ENCODE results near the gene ADGRD1.

The ADGRD1 gene

DNA sequence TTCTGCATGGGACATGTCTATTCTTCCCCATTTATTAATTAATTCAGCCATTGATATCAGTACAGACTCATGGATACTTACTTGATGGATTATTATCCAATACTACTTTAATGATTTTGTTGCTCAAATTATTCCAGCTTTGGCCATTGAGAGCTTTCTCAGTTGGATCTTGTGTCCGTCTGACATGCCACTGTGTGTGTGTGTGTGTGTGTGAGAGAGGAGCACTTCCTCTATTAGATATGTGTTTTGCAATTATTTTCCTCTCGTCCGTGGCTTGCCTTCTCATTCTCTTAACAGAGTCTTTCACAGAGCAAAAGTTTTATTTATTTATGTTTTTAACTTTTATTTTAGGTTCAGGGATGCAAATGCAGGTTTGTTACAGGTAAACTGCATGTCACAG is 194.2 kb downstream of the ADGRD1 start:
- TF ChIP-seq POLR2AphosphoS5 (IDR thresholded peaks at IDR 0.05; ENCODE audit: low read depth, low read length) (no peak), SIN3A (IDR thresholded peaks at IDR 0.05; ENCODE audit: borderline replicate concordance, insufficient read depth, low read length) (no peak), TAF1 (IDR thresholded peaks at IDR 0.05; ENCODE audit: borderline replicate concordance, insufficient read depth, low read length) (no peak)

DNA sequence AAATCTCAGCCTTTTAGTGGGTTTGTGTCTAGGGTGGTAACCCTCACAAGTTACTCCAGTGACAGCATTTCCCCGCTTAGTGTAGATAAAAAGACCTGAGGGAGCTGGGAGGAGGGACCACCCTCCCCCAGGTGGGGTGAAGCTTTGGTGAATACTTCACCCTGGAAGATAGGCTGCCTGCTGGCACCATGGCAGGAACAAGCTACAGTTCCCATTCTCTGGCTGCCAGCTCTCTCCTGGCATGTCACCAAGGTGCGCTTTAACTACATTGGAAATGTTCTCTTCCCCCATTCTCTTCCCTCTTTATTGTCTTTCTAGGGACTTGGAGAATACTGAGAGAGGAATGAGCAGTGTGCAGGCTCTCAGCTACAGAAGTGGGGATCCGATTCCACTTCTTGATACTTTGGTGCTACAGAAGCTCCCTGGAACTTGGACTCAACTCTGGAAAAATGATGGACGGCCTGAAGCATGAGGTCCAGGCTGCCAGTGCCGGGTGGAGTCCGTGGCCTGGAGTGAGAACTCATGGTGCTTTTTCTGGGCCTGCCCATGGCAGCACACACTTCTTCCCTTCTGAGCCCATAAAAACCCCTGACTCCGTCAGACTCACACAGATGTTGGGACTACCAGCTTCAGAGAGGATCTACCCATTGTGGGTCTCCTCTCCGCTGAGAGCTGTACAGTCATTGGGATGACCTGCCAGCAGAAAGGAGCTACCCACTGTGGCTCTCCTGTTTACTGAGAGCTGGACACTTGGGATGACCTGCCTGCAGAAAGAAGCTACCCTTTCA is 198.0 kb downstream of the ADGRD1 start:
- no peak for TF ChIP-seq FOXP2 (optimal IDR thresholded peaks at IDR 0.05; ENCODE audit: borderline replicate concordance, extremely low read depth, extremely low read length, insufficient read depth)
- TF ChIP-seq TAF1 (IDR thresholded peaks at IDR 0.05; ENCODE audit: borderline replicate concordance, insufficient read depth, low read length): no peak
- no peak for TF ChIP-seq SIN3A (IDR thresholded peaks at IDR 0.05; ENCODE audit: borderline replicate concordance, insufficient read depth, low read length)
- TF ChIP-seq, protein P1, sequence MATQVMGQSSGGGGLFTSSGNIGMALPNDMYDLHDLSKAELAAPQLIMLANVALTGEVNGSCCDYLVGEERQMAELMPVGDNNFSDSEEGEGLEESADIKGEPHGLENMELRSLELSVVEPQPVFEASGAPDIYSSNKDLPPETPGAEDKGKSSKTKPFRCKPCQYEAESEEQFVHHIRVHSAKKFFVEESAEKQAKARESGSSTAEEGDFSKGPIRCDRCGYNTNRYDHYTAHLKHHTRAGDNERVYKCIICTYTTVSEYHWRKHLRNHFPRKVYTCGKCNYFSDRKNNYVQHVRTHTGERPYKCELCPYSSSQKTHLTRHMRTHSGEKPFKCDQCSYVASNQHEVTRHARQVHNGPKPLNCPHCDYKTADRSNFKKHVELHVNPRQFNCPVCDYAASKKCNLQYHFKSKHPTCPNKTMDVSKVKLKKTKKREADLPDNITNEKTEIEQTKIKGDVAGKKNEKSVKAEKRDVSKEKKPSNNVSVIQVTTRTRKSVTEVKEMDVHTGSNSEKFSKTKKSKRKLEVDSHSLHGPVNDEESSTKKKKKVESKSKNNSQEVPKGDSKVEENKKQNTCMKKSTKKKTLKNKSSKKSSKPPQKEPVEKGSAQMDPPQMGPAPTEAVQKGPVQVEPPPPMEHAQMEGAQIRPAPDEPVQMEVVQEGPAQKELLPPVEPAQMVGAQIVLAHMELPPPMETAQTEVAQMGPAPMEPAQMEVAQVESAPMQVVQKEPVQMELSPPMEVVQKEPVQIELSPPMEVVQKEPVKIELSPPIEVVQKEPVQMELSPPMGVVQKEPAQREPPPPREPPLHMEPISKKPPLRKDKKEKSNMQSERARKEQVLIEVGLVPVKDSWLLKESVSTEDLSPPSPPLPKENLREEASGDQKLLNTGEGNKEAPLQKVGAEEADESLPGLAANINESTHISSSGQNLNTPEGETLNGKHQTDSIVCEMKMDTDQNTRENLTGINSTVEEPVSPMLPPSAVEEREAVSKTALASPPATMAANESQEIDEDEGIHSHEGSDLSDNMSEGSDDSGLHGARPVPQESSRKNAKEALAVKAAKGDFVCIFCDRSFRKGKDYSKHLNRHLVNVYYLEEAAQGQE (IDR thresholded peaks at IDR 0.05; ENCODE audit: insufficient read depth in 1 of 2, low read depth in 2 of 2, low read length in 2 of 2): no peak
- no peak for TF ChIP-seq POLR2AphosphoS5 (IDR thresholded peaks at IDR 0.05; ENCODE audit: low read depth, low read length)

DNA sequence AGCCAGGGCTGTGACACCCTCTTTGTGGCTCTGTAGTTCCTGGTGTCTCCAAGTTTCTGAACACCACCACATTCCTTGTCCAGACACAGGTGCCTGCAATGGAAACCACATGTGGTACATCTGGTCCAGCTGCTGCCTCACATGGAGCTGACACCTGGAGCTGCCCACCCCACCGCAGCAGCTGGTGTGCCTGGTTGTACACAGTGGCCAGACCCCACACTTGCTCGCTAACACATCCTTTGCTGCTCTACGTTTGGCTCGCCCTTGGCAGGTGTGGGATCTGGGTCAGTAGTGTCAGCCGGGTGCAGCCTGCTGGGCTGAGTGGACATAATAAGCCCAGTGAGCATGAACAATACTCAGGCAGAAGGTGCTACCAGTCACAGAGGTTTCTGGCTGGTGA is 198.9 kb downstream of the ADGRD1 start:
- TF ChIP-seq SIN3A (IDR thresholded peaks at IDR 0.05; ENCODE audit: borderline replicate concordance, insufficient read depth, low read length) (no peak), TAF1 (IDR thresholded peaks at IDR 0.05; ENCODE audit: borderline replicate concordance, insufficient read depth, low read length) (no peak), FOXP2 (optimal IDR thresholded peaks at IDR 0.05; ENCODE audit: borderline replicate concordance, extremely low read depth, extremely low read length, insufficient read depth) (no peak), POLR2AphosphoS5 (IDR thresholded peaks at IDR 0.05; ENCODE audit: low read depth, low read length) (no peak)
- TF ChIP-seq, protein P1 (IDR thresholded peaks at IDR 0.05; ENCODE audit: insufficient read depth in 1 of 2, low read depth in 2 of 2, low read length in 2 of 2): no peak

DNA sequence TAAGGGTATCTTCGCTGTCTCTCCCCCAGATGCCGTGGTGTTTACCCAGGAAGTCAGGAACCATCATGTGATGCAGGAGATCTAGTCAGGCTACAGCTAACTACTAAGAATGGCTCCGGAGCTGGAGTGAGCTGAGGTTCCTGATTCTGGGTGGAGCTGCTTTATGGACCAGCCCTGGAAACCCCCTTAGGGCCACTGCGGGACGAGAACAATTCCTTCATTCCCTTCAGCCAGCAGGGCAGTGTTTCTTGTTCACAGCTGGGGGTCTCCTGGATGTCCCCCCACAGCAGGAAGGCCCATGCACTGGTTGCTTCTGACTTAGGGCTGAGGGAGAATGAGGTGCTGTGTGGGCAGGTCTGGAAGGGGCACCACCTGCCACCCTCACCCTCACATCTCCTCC is 199.3 kb downstream of the ADGRD1 start:
- TF ChIP-seq POLR2AphosphoS5 (IDR thresholded peaks at IDR 0.05; ENCODE audit: low read depth, low read length): no peak
- TF ChIP-seq, protein P1 (IDR thresholded peaks at IDR 0.05; ENCODE audit: insufficient read depth in 1 of 2, low read depth in 2 of 2, low read length in 2 of 2): no peak
- TF ChIP-seq SIN3A (IDR thresholded peaks at IDR 0.05; ENCODE audit: borderline replicate concordance, insufficient read depth, low read length): no peak
- TF ChIP-seq FOXP2 (optimal IDR thresholded peaks at IDR 0.05; ENCODE audit: borderline replicate concordance, extremely low read depth, extremely low read length, insufficient read depth): no peak
- TF ChIP-seq TAF1 (IDR thresholded peaks at IDR 0.05; ENCODE audit: borderline replicate concordance, insufficient read depth, low read length): no peak

DNA sequence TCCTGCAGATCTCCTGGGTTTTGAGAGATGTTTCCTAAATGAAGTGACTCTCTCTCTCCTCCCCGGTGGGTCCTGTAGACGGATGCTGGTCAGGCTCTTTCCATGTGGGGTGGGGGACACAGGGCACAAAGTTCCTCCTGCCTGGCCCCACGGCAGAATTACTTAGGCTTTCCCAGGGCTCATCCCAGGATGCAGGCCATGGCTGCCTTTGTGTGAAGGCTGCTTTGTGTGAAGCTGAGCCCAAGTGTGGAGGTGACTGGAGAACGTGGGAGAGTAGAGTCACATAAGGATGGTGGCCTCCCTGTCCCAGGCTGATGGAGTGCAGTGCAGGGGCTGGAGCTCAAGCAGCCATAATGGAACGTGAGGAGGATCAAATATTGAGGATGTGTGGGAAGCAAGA is 200.2 kb downstream of the ADGRD1 start:
- TF ChIP-seq FOXP2 (optimal IDR thresholded peaks at IDR 0.05; ENCODE audit: borderline replicate concordance, extremely low read depth, extremely low read length, insufficient read depth): no peak
- no peak for TF ChIP-seq TAF1 (IDR thresholded peaks at IDR 0.05; ENCODE audit: borderline replicate concordance, insufficient read depth, low read length)
- TF ChIP-seq POLR2AphosphoS5 (IDR thresholded peaks at IDR 0.05; ENCODE audit: low read depth, low read length): no peak
- no peak for TF ChIP-seq SIN3A (IDR thresholded peaks at IDR 0.05; ENCODE audit: borderline replicate concordance, insufficient read depth, low read length)
- TF ChIP-seq, protein P1 (IDR thresholded peaks at IDR 0.05; ENCODE audit: insufficient read depth in 1 of 2, low read depth in 2 of 2, low read length in 2 of 2): no peak

Data from PFSK-1 (cell line).